ENCODE data around the gene CCDC50. TPM values are rescaled to one million over a fixed set of nuclear protein-coding genes. Genes with fewer than 3 reads are reported as not detected.

CCDC50 gene
- total RNA-seq, 1 experiment from 2014 or later: 106 TPM

- no peak overlapping the region for H2AFZ ChIP-seq
- no peak for TF ChIP-seq EZH2 (IDR thresholded peaks at IDR 0.05; ENCODE audit: low read depth)
- TF ChIP-seq, protein P1, sequence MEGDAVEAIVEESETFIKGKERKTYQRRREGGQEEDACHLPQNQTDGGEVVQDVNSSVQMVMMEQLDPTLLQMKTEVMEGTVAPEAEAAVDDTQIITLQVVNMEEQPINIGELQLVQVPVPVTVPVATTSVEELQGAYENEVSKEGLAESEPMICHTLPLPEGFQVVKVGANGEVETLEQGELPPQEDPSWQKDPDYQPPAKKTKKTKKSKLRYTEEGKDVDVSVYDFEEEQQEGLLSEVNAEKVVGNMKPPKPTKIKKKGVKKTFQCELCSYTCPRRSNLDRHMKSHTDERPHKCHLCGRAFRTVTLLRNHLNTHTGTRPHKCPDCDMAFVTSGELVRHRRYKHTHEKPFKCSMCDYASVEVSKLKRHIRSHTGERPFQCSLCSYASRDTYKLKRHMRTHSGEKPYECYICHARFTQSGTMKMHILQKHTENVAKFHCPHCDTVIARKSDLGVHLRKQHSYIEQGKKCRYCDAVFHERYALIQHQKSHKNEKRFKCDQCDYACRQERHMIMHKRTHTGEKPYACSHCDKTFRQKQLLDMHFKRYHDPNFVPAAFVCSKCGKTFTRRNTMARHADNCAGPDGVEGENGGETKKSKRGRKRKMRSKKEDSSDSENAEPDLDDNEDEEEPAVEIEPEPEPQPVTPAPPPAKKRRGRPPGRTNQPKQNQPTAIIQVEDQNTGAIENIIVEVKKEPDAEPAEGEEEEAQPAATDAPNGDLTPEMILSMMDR (conservative IDR thresholded peaks at IDR 0.05): no peak
- no peaks in the 10 kb centered on the region for H3K4me1 ChIP-seq (replicated peaks; ENCODE audit: insufficient read depth)
- ChIA-PET CTCF (no interaction called here), POLR2A (ENCODE audit: unreplicated experiment) (no interaction called here)
- no peaks in the 10 kb centered on the region for H3K9me3 ChIP-seq (ENCODE audit: insufficient read depth, low read depth)
- no peaks in the 10 kb centered on the region for H3F3A ChIP-seq (ENCODE audit: insufficient read depth, low read depth)
- no peaks in the 10 kb centered on the region for H3K27me3 ChIP-seq (ENCODE audit: insufficient read depth, low read depth)
- no TSS peak for BruUV-seq (replicated peaks)
- no peak overlapping the region for H3K4me2 ChIP-seq
- H3K27ac ChIP-seq: no peak overlapping the region
- no peaks in the 10 kb centered on the region for H3K9me2 ChIP-seq (ENCODE audit: insufficient read depth)
- no peak for DNase-seq
- peaks cover 7% of the 10 kb centered on the region for H3K36me3 ChIP-seq (ENCODE audit: low read depth)
- no peak overlapping the region for H3K4me3 ChIP-seq
- H4K20me1 ChIP-seq (ENCODE audit: insufficient read depth): no peaks in the 10 kb centered on the region
- no peaks in the 10 kb centered on the region for H3K79me2 ChIP-seq (ENCODE audit: low read depth)
- intact Hi-C loops (cut with micrococcal nuclease; ENCODE audit: unreplicated experiment): no loop called here
These were observed 68.6 kb downstream of the CCDC50 start for GRCh38 chr3:191397771-191398170.

DNA sequence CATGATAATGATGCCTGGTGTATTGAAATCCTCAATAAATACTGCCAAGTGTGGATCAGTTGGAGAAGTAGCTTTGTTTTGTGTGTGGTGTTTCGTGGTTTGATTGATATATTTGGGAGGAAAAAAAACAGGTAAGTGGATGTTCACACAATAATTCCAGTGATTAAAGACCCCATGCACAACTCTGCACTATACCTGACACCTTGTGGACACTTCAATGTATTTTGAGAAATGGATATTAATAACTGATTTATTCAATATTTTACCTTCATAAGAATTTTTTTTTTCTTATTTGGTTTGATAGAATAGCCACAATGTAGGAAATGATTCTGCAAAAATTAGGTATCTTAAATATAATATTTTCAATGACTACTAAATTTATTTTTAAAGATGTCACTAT, 69.4 kb downstream of the CCDC50 start:
- Histone ChIP-seq H3K27me3 (ENCODE audit: insufficient read depth, low read depth) (no peaks in the 10 kb centered on the region), H3K9me2 (ENCODE audit: insufficient read depth) (no peaks in the 10 kb centered on the region), H3K36me3 (ENCODE audit: low read depth) (peaks cover under 1% of the 10 kb centered on the region; the same call in 1 of the 2 replicates), H3K9me3 (ENCODE audit: insufficient read depth, low read depth) (no peaks in the 10 kb centered on the region), H3K27ac (no peak overlapping the region), H3K79me2 (ENCODE audit: low read depth) (no peaks in the 10 kb centered on the region), H3K4me1 (replicated peaks; ENCODE audit: insufficient read depth) (no peaks in the 10 kb centered on the region), H3K4me2 (no peak overlapping the region), H3K4me3 (no peak overlapping the region), H3F3A (ENCODE audit: insufficient read depth, low read depth) (no peaks in the 10 kb centered on the region), H2AFZ (no peak overlapping the region), H4K20me1 (ENCODE audit: insufficient read depth) (no peaks in the 10 kb centered on the region)
- no TSS peak for BruUV-seq (replicated peaks)
- DNase-seq: no peak
- CTCF ChIA-PET: no interaction called here
- intact Hi-C loops (cut with micrococcal nuclease; ENCODE audit: unreplicated experiment): no loop called here
- POLR2A ChIA-PET (ENCODE audit: unreplicated experiment): no interaction called here
- TF ChIP-seq, protein P1 (conservative IDR thresholded peaks at IDR 0.05): peak; percentile 46
- no peak for TF ChIP-seq EZH2 (IDR thresholded peaks at IDR 0.05; ENCODE audit: low read depth)

GRCh38 chr3:191399918-191400317, 70.7 kb downstream of the CCDC50 start:
- Histone ChIP-seq H3F3A (ENCODE audit: insufficient read depth, low read depth) (no peaks in the 10 kb centered on the region), H3K4me1 (replicated peaks; ENCODE audit: insufficient read depth) (no peaks in the 10 kb centered on the region), H3K9me2 (ENCODE audit: insufficient read depth) (no peaks in the 10 kb centered on the region), H3K79me2 (ENCODE audit: low read depth) (no peaks in the 10 kb centered on the region), H4K20me1 (ENCODE audit: insufficient read depth) (no peaks in the 10 kb centered on the region), H2AFZ (no peak overlapping the region), H3K4me3 (no peak overlapping the region), H3K9me3 (ENCODE audit: insufficient read depth, low read depth) (no peaks in the 10 kb centered on the region), H3K36me3 (ENCODE audit: low read depth) (no peaks in the 10 kb centered on the region), H3K27me3 (ENCODE audit: insufficient read depth, low read depth) (no peaks in the 10 kb centered on the region), H3K27ac (no peak overlapping the region), H3K4me2 (no peak overlapping the region)
- ChIA-PET POLR2A (ENCODE audit: unreplicated experiment) (no interaction called here), CTCF (no interaction called here)
- intact Hi-C loops (cut with micrococcal nuclease; ENCODE audit: unreplicated experiment): no loop called here
- BruUV-seq (replicated peaks): no TSS peak
- DNase-seq: no peak
- TF ChIP-seq EZH2 (IDR thresholded peaks at IDR 0.05; ENCODE audit: low read depth): no peak
- TF ChIP-seq, protein P1 (conservative IDR thresholded peaks at IDR 0.05): no peak

All from PC-9 (cell line).